Hematopoietic multipotent progenitor cell treated with erythropoietin and hydrocortisone succinate and interleukin-3 and kit ligand, for 8 days (in vitro differentiated cells): ENCODE measurements around the gene NQO2.
A peak's percentile ranks its signal among the peaks of the same experiment; 100 is the strongest.

ENCODE experiments used
- DNase-seq: peaks from one replicate; pipeline ENCODE4 v3.0.0-alpha.2; 2015

NQO2 gene

GRCh38 chr6:2999618-3000557 lies at the start of gene NQO2:
Gene NQO2, plus strand, starts transcription at chr6:2999894. Its CDS starts 6,659 bp downstream, at chr6:3006553.
- DNase-seq: peak; percentile 83

- DNase-seq: no peak
These were observed 49.0 kb upstream of the NQO2 start for GRCh38 chr6:2950713-2951112.

GRCh38 chr6:2951728-2952127 lies 48.0 kb upstream of the NQO2 start:
- no peak for DNase-seq

- DNase-seq: peak; percentile 83
These were observed 47.1 kb upstream of the NQO2 start for GRCh38 chr6:2952557-2953095.

GRCh38 chr6:2953098-2953497 lies 46.6 kb upstream of the NQO2 start:
- no peak for DNase-seq

- no peak for DNase-seq
These were observed 42.6 kb upstream of the NQO2 start for GRCh38 chr6:2956930-2957685.

GRCh38 chr6:2957696-2958330 lies 41.9 kb upstream of the NQO2 start:
- no peak for DNase-seq

GRCh38 chr6:2958331-2958711 lies 41.4 kb upstream of the NQO2 start:
- DNase-seq: no peak

GRCh38 chr6:2958776-2959175 lies 40.9 kb upstream of the NQO2 start:
- DNase-seq: no peak

- DNase-seq: no peak
These were observed 39.6 kb upstream of the NQO2 start for GRCh38 chr6:2959909-2960719.

GRCh38 chr6:2960935-2961334 lies 38.8 kb upstream of the NQO2 start:
- no peak for DNase-seq

GRCh38 chr6:2961506-2961905 lies 38.2 kb upstream of the NQO2 start:
- no peak for DNase-seq

- no peak for DNase-seq
These were observed 37.7 kb upstream of the NQO2 start for GRCh38 chr6:2962004-2962403.

GRCh38 chr6:2962636-2963035 lies 37.1 kb upstream of the NQO2 start:
- DNase-seq: no peak

- no peak for DNase-seq
These were observed 35.9 kb upstream of the NQO2 start for GRCh38 chr6:2963756-2964155.

- DNase-seq: no peak
These were observed 34.7 kb upstream of the NQO2 start for GRCh38 chr6:2964793-2965505.

GRCh38 chr6:2966347-2966746 lies 33.3 kb upstream of the NQO2 start:
- no peak for DNase-seq

GRCh38 chr6:2967936-2968335 lies 31.8 kb upstream of the NQO2 start:
- no peak for DNase-seq

- DNase-seq: no peak
These were observed 31.0 kb upstream of the NQO2 start for GRCh38 chr6:2968600-2969135.

- DNase-seq: no peak
These were observed 30.1 kb upstream of the NQO2 start for GRCh38 chr6:2969549-2969948.

- DNase-seq: no peak
These were observed 29.5 kb upstream of the NQO2 start for GRCh38 chr6:2970034-2970685.
